Muscle of leg (tissue), 11 donors: ENCODE results near the gene TIPARP. TPM values are rescaled to one million over a fixed set of nuclear protein-coding genes. Genes with fewer than 3 reads are reported as not detected.
A peak's percentile ranks its signal among the peaks of the same experiment; 100 is the strongest.

ENCODE experiments used
- DNase-seq: peaks from one replicate; pipeline ENCODE4 v3.0.0; 2013
- H3K27ac ChIP-seq: one replicate; pipeline ENCODE4 v1.5.1; 2013; ENCODE audit warnings: mild to moderate bottlenecking, low read length, control low read depth
- H3K27me3 ChIP-seq: one replicate; pipeline ENCODE4 v1.6.1; 2013; ENCODE audit warnings: low read length; ENCODE audit not compliant: control insufficient read depth, insufficient read depth
- H3K36me3 ChIP-seq: one replicate; pipeline ENCODE4 v1.6.1; 2013; ENCODE audit warnings: low read length; ENCODE audit not compliant: control insufficient read depth, insufficient read depth
- H3K4me1 ChIP-seq: one replicate; pipeline ENCODE4 v1.6.1; 2013; ENCODE audit warnings: low read length; ENCODE audit not compliant: control insufficient read depth, insufficient read depth
- H3K4me3 ChIP-seq: one replicate; pipeline ENCODE4 v1.5.1; 2013; ENCODE audit warnings: low read length, control low read depth
- H3K9me3 ChIP-seq: replicated peaks from 2 replicates; pipeline ENCODE4 v1.6.1; 2013; ENCODE audit warnings: low read depth, low read length; ENCODE audit not compliant: control insufficient read depth
- WGBS: methylation state at CpG from one replicate; pipeline ENCODE4 v1.1.5; 2013; ENCODE audit warnings: missing lambda C conversion rate; ENCODE audit not compliant: insufficient coverage; 5-methylcytosine and 5-hydroxymethylcytosine counted together
- polyA plus RNA-seq, 8 donors: library from polyadenylated mRNA; unstranded; fragments of 120-200 nt; gene quantifications; one replicate each; pipeline versions ENCODE4 v1.2.1 to v1.2.3, GENCODE V29; 2013; ENCODE audit warnings: inconsistent platforms in 1 of 8, low replicate concordance in 1 of 8; ENCODE audit not compliant: insufficient read length in 8 of 8, insufficient read depth in 1 of 8
- total RNA-seq: library from RNA; stranded (reverse); fragments of 120-200 nt; gene quantifications from one replicate; pipeline ENCODE4 v1.2.4, GENCODE V29; 2013

TIPARP gene
- total and polyA plus RNA-seq, 9 donors = 5.1 to 11.5 (median 7.3) TPM

DNA sequence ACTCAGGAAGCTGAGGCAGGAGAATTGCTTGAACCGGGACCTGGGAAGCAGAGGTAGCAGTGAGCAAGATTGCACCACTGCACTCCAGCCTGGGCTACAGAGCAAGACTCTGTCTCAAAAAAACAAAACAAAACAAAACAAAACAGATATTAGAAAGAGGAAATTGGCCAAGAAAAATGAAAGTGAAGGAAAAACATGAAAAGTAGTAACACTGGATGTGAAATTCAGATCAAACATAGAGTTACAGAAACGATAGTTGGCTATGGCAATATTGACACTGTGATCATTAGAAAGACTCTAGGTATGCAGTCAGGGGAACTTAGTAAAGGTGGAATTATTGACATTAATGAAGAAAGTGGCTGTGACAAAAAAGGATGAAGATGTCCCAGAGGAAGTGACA, 13.2 kb upstream of the TIPARP start:
- 67% methylated on average over 1 of the region's 2 CpGs for WGBS
- H3K27me3 ChIP-seq = no peaks in the 10 kb centered on the region
- H3K4me1 ChIP-seq = no peaks in the 10 kb centered on the region
- DNase-seq = no peak
- no peaks in the 10 kb centered on the region for H3K9me3 ChIP-seq
- no peaks in the 10 kb centered on the region for H3K36me3 ChIP-seq
- no peak overlapping the region for H3K27ac ChIP-seq
- no peak overlapping the region for H3K4me3 ChIP-seq

DNA sequence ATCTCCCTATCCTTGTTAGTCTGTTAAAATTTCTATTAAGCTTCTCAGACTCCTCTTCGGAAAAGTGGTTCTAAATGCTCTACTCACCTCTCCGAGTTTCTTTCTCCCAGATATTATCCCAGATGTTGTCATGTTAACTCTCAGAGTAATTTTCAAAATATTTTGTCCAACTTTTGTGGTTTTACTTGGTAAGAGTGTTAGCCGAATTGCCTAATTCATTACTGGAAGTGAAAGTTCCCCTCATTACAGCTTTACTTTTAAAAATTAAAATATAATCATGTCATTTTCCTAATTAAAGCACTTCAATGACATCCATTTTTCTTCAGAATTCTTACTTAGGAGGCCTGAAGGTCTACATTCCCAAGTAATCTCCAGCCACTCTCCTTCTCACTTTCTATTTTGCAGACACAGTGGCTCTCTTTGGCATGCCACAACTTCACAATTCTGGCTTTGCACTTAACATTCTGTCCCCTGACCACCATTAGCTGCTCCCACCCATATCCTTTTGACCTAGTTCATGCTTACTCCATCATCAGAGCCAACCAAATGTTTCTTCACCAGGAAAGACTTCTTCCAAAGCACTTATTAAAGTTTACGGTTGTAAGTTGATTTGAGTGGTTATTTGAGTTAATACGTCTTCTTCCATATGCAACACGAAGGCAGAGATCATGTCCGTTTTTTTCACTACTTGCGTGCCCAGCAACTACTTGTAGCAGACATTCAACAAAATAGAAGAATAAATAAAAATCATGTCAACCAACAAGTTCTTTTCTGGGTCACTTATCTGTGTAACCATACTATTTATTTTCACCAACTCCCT, 10.2 kb upstream of the TIPARP start:
- H3K4me3 ChIP-seq = no peak overlapping the region
- no peak overlapping the region for H3K27ac ChIP-seq
- no peaks in the 10 kb centered on the region for H3K27me3 ChIP-seq
- no peaks in the 10 kb centered on the region for H3K9me3 ChIP-seq
- H3K36me3 ChIP-seq = no peaks in the 10 kb centered on the region
- whole genome bisulfite sequencing = 100% methylated on average over 1 of the region's 8 CpGs
- DNase-seq = no peak
- no peaks in the 10 kb centered on the region for H3K4me1 ChIP-seq

DNA sequence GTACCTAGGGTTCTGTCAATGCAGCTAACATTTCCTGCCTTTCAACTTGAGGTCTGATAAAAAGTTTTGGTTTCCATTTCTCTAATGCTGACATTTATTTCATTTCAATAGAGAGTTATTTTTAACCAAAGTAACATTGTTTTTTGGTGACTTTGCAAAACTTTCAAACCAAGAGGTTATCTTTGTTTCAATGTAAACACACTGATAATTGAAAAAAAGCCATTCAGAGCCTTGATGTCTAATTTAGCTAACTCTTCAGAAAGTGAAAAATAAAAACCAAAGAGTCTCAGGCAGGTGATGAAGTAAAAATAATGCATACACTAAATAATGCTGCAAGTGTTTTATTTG, 9.6 kb upstream of the TIPARP start:
- DNase-seq = no peak
- Histone ChIP-seq H3K36me3 (no peaks in the 10 kb centered on the region), H3K9me3 (no peaks in the 10 kb centered on the region), H3K4me1 (no peaks in the 10 kb centered on the region), H3K27ac (no peak overlapping the region), H3K4me3 (no peak overlapping the region), H3K27me3 (no peaks in the 10 kb centered on the region)

DNA sequence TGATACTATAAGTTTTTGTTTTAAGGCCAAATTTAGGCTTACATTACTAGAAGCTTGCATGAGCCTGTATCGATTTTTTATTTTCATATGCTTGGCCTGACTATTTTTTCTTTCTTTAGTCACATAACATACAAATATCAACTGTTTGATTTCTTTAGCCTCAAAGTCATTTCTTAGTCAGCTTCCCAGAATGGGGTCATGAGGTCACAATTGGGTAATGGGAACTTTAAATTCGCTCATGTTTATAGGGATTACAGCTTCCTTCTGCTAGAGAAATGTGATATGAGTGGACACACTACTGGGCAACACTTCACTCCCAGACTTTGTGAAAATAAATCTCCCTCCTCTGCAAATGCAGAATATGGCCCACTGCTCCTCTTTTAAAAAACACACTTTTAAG, 9.1 kb upstream of the TIPARP start:
- DNase-seq = no peak
- Histone ChIP-seq H3K27me3 (no peaks in the 10 kb centered on the region), H3K4me3 (no peak overlapping the region), H3K27ac (no peak overlapping the region), H3K36me3 (no peaks in the 10 kb centered on the region), H3K9me3 (no peaks in the 10 kb centered on the region), H3K4me1 (no peaks in the 10 kb centered on the region)
- no CpG with 5 or more reads among the region's 2 CpGs for WGBS

DNA sequence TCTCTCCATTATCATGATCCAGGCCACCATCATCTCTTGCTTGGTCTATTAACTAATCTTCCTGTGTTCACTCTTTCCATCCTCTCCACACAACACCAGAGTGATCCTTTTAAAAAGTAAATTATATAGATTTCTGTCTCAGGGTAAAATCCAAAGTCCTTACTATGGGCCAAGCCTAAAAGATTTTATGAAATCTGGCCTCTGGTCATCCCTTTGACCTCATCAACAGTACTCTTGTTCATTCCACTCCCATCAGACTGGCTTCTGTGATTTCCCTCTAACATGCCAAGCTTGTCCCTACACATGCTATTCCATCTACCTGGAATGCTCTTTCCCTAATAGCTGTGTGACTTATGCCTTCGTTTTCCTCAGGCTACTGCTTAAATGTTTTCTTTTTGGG, 8.3 kb upstream of the TIPARP start:
- Histone ChIP-seq H3K36me3 (no peaks in the 10 kb centered on the region), H3K9me3 (no peaks in the 10 kb centered on the region), H3K27ac (no peak overlapping the region), H3K27me3 (no peaks in the 10 kb centered on the region), H3K4me1 (no peaks in the 10 kb centered on the region), H3K4me3 (no peak overlapping the region)
- no peak for DNase-seq
- WGBS = 60% methylated on average over 1 of the region's 1 CpG

DNA sequence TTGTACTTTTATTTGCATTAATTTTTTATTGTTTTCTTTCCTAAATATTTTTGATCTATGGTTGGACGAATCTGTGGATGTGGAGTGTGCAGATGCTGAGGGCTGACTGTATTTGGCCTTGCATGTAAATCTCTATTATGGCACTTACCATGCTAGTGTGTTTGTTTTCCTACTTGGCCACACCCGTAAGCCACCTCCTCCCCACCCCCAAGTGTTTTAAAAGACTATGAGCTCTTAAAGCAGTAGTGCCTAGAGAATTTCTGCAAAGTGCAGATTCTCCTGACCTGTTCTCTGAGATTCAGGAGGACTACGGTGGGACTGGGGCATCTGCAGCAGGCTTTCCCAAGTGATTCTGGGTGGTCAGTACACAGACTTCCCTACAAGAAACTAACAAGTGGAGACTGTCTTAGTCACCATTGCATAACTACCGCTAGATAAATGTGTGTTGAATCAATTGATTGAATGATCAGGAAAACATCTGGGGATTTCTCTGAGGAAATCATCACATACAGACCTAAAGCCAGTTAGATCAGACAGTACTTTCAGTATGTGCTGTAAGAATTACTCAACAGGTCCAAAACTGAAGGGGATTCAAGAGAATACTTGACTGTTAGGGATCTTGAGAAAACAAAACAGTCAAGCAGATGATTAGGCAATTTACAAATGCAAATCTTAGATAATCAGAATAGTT, 6.2 kb upstream of the TIPARP start:
- Histone ChIP-seq H3K4me1 (no peaks in the 10 kb centered on the region), H3K4me3 (no peak overlapping the region), H3K27me3 (no peaks in the 10 kb centered on the region), H3K36me3 (no peaks in the 10 kb centered on the region), H3K9me3 (no peaks in the 10 kb centered on the region), H3K27ac (no peak overlapping the region)
- peak; percentile 38 for DNase-seq
- no CpG with 5 or more reads among the region's 4 CpGs for WGBS

DNA sequence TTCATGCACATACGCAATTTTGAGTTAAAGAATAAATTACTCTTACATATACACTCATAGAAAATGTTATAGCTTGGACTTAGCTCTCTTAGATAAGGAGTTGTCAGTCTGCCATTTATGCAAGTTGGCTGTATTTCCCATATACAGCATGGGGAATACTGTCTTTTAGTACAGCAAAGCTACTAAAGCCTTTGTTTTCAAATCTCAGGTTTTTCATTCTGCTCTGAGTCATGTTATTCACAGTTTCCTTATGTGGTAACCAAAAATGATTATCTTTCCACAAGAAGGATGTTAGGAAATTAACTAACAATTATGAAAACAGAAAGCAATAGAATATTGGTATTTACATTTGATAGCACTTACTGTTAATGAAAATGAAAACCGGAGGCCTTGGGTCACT, 4.3 kb upstream of the TIPARP start:
- DNase-seq = no peak
- Histone ChIP-seq H3K9me3 (no peaks in the 10 kb centered on the region), H3K36me3 (no peaks in the 10 kb centered on the region), H3K4me1 (peaks cover 3% of the 10 kb centered on the region), H3K4me3 (no peak overlapping the region), H3K27me3 (no peaks in the 10 kb centered on the region), H3K27ac (no peak overlapping the region)
- WGBS = no CpG with 5 or more reads among the region's 2 CpGs

DNA sequence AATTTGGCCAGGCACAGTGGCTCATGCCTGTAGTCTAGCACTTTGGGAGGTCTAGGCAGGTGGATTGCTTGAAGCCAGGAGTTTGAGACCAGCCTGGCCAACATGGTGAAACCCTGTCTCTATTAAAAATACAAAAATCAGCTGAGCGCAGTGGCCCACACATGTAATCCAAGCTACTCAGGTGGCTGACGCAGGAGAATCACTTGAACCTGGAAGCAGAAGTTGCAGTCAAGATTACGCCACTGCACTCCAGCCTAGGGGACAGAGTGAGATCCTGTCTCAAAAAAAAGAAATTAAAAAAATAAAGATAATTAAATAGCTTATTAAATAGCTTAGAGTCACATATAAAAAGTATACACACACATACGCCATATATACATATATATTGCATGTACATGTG, 3.7 kb upstream of the TIPARP start:
- H3K36me3 ChIP-seq = no peaks in the 10 kb centered on the region
- no peak for DNase-seq
- H3K4me1 ChIP-seq = peaks cover 3% of the 10 kb centered on the region
- no peaks in the 10 kb centered on the region for H3K9me3 ChIP-seq
- no peaks in the 10 kb centered on the region for H3K27me3 ChIP-seq
- WGBS = 92% methylated on average over 2 of the region's 4 CpGs
- no peak overlapping the region for H3K27ac ChIP-seq
- no peak overlapping the region for H3K4me3 ChIP-seq

DNA sequence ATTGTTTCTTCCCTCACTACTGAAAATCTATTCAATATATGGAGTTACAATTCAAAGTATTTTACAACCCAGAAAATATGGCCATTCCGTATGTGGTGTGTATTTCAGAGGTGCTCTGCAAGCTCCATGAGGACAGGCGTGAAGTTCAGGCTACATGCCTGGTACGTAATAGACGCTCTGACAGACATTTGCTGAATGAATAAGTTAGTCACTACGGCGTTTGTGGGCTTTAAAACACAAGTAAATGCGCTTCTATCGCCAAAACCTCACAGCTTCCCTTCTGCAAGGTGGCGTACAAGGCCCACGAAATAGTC, 701 bp upstream of the TIPARP start:
- Histone ChIP-seq H3K4me1 (peaks cover 3% of the 10 kb centered on the region), H3K27me3 (no peaks in the 10 kb centered on the region), H3K27ac (peak overlapping the region; percentile 94), H3K4me3 (peak overlapping the region; percentile 85), H3K9me3 (no peaks in the 10 kb centered on the region), H3K36me3 (peaks cover 7% of the 10 kb centered on the region)
- no peak for DNase-seq
- WGBS = 2% methylated on average over 9 of the region's 10 CpGs

DNA sequence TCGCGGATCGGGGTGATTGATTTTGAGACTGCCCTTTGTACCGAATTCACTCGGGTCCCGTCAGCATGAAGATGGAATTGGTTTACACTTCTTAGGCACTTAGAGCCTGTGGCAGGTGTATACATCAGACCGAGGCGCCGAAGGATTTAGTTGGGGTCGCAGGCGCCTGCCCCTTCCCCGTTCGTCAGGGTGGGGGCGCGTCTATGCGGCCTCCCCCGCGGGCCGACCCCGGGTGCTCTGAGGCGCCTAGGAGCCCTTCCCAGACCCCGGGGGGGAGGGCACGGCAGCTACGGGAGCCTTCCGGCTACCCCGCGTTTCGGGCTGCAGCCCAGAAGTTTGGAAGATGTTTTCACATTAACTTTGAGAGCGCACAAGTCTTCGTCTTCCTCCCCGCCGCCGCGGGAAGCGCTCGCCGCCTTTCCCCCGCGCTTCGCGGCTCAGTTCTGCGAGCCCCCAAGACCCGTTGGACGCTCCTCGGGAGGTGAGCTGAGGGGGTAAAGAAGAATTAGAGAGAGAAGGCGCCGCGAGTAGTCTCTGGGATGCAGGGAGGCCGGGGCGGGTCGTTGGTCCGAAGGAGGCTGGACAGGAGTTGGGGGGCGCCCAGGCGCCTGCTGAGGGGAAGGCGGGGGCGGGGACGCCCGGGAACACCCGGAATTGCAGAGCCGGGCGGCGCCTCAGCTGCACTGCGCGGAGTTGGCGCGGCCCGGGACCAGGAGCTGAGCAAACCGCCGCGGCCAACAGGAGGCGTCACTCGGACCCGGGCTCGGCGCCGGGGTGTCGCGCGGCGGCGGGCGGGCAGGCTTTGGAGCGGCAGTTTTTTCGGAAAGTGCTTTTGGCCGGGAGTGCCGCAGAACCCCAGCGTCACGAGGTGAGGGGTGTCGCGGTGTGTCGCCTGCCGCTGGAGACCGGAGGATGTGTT, 780 bp downstream of the TIPARP start:
- Histone ChIP-seq H3K4me3 (peak overlapping the region; percentile 85), H3K27me3 (no peaks in the 10 kb centered on the region), H3K36me3 (peaks cover 9% of the 10 kb centered on the region), H3K27ac (peak overlapping the region; percentile 96), H3K9me3 (no peaks in the 10 kb centered on the region), H3K4me1 (peaks cover 3% of the 10 kb centered on the region)
- peak; percentile 87 for DNase-seq
- WGBS = under 1% methylated on average over 76 of the region's 93 CpGs
